ENCODE data around the gene VIT. TPM values are rescaled to one million over a fixed set of nuclear protein-coding genes. Genes with fewer than 3 reads are reported as not detected.

VIT gene
- polyA plus RNA-seq, 1 of the 3 experiments (the other 2 are of a cell fraction), result not detected

DNA sequence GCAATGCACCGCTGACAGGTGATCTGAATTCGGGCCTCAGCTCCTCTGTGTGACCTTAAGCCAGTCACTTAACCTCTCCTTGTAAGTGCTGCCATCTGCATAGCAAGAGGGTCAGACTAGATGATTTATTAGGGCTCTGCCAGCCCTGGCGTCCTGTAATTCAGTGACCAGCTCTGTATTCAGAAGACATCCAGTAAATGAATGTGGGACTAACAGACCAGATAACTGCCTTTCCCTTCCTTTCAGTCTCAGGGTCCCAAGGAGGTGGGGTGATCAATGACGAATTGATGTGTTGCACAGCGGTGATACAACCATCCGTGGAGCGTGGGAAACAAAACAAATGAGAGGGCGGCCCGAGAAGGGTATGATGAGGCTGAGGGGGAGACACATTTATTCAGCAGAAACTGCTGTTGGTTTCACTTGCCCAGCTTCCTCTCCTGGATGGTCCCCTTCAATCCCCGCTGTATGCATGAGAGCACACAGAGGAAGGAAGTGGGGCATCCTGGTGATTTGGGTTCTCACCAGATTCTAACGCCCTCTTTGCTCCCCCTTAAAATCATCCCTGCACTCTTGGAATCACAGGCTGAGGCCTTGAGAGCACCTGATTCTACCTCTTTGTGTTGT is 92.8 kb downstream of the VIT start:
- Histone ChIP-seq H3K27me3 (ENCODE audit: insufficient read depth) (peaks cover 33% of the 10 kb centered on the region; the same call in 1 of the 2 replicates), H3K27ac (ENCODE audit: low read depth in 2 of 2, low read length in 1 of 2) (no peak overlapping the region), H2AFZ (ENCODE audit: low read depth) (no peak overlapping the region), H3K9me3 (no peaks in the 10 kb centered on the region), H3K4me1 (ENCODE audit: control insufficient read depth in 1 of 2, insufficient read depth in 2 of 2, low read depth in 1 of 2, low read length in 1 of 2) (no peaks in the 10 kb centered on the region), H3K36me3 (replicated peaks in 1 of 2; ENCODE audit: control insufficient read depth in 1 of 2, insufficient read depth in 2 of 2, low read length in 1 of 2) (no peaks in the 10 kb centered on the region), H3K4me2 (no peak overlapping the region), H3K9me2 (no peaks in the 10 kb centered on the region), H4K20me1 (ENCODE audit: insufficient read depth) (no peaks in the 10 kb centered on the region), H3K4me3 (ENCODE audit: low read depth in 2 of 2, low read length in 1 of 2) (no peak overlapping the region), H3K79me2 (ENCODE audit: insufficient read depth) (no peaks in the 10 kb centered on the region), H3F3A (replicated peaks; ENCODE audit: insufficient read depth) (no peaks in the 10 kb centered on the region), H3K9ac (no peak overlapping the region)
- DNase-seq, result no peak
- ChIA-PET POLR2A (no interaction called here), CTCF (interaction anchor here (0.7 to 15.2 kb wide), 3 partner anchors 7 to 180 kb away, joined by 3 to 218 read pairs (median 6); no protein-coding TSS in a partner anchor)
- WGBS (ENCODE audit: low lambda C conversion rate), result 80% methylated on average over 11 of the region's 11 CpGs
- TF ChIP-seq, protein P1, sequence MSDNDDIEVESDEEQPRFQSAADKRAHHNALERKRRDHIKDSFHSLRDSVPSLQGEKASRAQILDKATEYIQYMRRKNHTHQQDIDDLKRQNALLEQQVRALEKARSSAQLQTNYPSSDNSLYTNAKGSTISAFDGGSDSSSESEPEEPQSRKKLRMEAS (IDR thresholded peaks at IDR 0.05; ENCODE audit: low read depth), result no peak
- TF ChIP-seq, protein P2, sequence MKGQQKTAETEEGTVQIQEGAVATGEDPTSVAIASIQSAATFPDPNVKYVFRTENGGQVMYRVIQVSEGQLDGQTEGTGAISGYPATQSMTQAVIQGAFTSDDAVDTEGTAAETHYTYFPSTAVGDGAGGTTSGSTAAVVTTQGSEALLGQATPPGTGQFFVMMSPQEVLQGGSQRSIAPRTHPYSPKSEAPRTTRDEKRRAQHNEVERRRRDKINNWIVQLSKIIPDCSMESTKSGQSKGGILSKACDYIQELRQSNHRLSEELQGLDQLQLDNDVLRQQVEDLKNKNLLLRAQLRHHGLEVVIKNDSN (IDR thresholded peaks at IDR 0.05; ENCODE audit: borderline replicate concordance, low read depth), result no peak
- TF ChIP-seq FOSL2 (IDR thresholded peaks at IDR 0.05; ENCODE audit: borderline replicate concordance, low read depth) (no peak), RAD21 (IDR thresholded peaks at IDR 0.05; ENCODE audit: low read length) (no peak), RXRA (IDR thresholded peaks at IDR 0.05; ENCODE audit: borderline replicate concordance, low read depth) (no peak), JUND (IDR thresholded peaks at IDR 0.05) (no peak), FOXM1 (IDR thresholded peaks at IDR 0.05; ENCODE audit: low read depth) (no peak), POLR2AphosphoS5 (IDR thresholded peaks at IDR 0.05; ENCODE audit: low read depth, low read length) (no peak)

DNA sequence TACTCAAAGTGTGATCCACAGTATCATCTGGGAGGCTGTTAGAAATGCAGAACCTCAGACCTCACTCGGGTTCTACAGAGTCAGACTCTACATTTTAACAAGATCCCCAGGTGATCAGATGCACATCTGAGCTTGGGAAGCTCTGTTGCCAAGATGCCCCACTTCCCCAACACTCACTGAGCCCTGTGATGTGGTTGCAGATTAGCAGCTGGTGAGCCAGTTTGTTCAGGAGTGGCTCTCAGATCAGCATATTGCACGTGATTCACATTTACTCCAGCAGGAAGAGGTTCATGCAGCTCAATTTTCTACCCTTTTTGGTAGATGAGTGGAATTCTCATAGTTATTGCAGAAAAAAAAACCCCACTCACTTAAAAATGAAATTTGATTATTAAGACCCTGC is 96.4 kb downstream of the VIT start:
- DNase-seq, result no peak
- Histone ChIP-seq H3K27ac (ENCODE audit: low read depth in 2 of 2, low read length in 1 of 2) (no peak overlapping the region), H3K4me2 (no peak overlapping the region), H3K4me1 (ENCODE audit: control insufficient read depth in 1 of 2, insufficient read depth in 2 of 2, low read depth in 1 of 2, low read length in 1 of 2) (no peaks in the 10 kb centered on the region), H4K20me1 (ENCODE audit: insufficient read depth) (no peaks in the 10 kb centered on the region), H3K27me3 (ENCODE audit: insufficient read depth) (peaks cover 37% of the 10 kb centered on the region; the same call in 1 of the 2 replicates), H3K9me3 (no peaks in the 10 kb centered on the region), H3K9me2 (no peaks in the 10 kb centered on the region), H3K9ac (no peak overlapping the region), H3K36me3 (replicated peaks in 1 of 2; ENCODE audit: control insufficient read depth in 1 of 2, insufficient read depth in 2 of 2, low read length in 1 of 2) (no peaks in the 10 kb centered on the region), H3K4me3 (ENCODE audit: low read depth in 2 of 2, low read length in 1 of 2) (no peak overlapping the region), H3K79me2 (ENCODE audit: insufficient read depth) (no peaks in the 10 kb centered on the region), H3F3A (replicated peaks; ENCODE audit: insufficient read depth) (no peaks in the 10 kb centered on the region), H2AFZ (ENCODE audit: low read depth) (no peak overlapping the region)
- CTCF ChIA-PET, result interaction anchor here (0.7 to 15.2 kb wide), 4 partner anchors 9 to 440 kb away, joined by 3 to 218 read pairs (median 4); no protein-coding TSS in a partner anchor
- POLR2A ChIA-PET, result no interaction called here
- WGBS (ENCODE audit: low lambda C conversion rate), result 14% methylated on average over 2 of the region's 2 CpGs
- TF ChIP-seq, protein P2 (IDR thresholded peaks at IDR 0.05; ENCODE audit: borderline replicate concordance, low read depth), result no peak
- TF ChIP-seq MEF2A (IDR thresholded peaks at IDR 0.05; ENCODE audit: borderline replicate concordance, low read depth) (no peak), FOSL2 (IDR thresholded peaks at IDR 0.05; ENCODE audit: borderline replicate concordance, low read depth) (no peak), TAF1 (IDR thresholded peaks at IDR 0.05; ENCODE audit: borderline replicate concordance, low read depth, low read length) (no peak), SMC3 (IDR thresholded peaks at IDR 0.05; ENCODE audit: low read depth, low read length) (no peak), MXI1 (IDR thresholded peaks at IDR 0.05; ENCODE audit: low read depth, low read length) (no peak), SIN3A (IDR thresholded peaks at IDR 0.05; ENCODE audit: borderline replicate concordance, low read depth, low read length) (no peak), RXRA (IDR thresholded peaks at IDR 0.05; ENCODE audit: borderline replicate concordance, low read depth) (no peak), NFIC (IDR thresholded peaks at IDR 0.05; ENCODE audit: borderline replicate concordance) (no peak), NRF1 (IDR thresholded peaks at IDR 0.05; ENCODE audit: low read depth, low read length) (no peak)
- TF ChIP-seq, protein P3, sequence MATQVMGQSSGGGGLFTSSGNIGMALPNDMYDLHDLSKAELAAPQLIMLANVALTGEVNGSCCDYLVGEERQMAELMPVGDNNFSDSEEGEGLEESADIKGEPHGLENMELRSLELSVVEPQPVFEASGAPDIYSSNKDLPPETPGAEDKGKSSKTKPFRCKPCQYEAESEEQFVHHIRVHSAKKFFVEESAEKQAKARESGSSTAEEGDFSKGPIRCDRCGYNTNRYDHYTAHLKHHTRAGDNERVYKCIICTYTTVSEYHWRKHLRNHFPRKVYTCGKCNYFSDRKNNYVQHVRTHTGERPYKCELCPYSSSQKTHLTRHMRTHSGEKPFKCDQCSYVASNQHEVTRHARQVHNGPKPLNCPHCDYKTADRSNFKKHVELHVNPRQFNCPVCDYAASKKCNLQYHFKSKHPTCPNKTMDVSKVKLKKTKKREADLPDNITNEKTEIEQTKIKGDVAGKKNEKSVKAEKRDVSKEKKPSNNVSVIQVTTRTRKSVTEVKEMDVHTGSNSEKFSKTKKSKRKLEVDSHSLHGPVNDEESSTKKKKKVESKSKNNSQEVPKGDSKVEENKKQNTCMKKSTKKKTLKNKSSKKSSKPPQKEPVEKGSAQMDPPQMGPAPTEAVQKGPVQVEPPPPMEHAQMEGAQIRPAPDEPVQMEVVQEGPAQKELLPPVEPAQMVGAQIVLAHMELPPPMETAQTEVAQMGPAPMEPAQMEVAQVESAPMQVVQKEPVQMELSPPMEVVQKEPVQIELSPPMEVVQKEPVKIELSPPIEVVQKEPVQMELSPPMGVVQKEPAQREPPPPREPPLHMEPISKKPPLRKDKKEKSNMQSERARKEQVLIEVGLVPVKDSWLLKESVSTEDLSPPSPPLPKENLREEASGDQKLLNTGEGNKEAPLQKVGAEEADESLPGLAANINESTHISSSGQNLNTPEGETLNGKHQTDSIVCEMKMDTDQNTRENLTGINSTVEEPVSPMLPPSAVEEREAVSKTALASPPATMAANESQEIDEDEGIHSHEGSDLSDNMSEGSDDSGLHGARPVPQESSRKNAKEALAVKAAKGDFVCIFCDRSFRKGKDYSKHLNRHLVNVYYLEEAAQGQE (IDR thresholded peaks at IDR 0.05; ENCODE audit: low read depth, low read length), result no peak
- TF ChIP-seq, protein P4, sequence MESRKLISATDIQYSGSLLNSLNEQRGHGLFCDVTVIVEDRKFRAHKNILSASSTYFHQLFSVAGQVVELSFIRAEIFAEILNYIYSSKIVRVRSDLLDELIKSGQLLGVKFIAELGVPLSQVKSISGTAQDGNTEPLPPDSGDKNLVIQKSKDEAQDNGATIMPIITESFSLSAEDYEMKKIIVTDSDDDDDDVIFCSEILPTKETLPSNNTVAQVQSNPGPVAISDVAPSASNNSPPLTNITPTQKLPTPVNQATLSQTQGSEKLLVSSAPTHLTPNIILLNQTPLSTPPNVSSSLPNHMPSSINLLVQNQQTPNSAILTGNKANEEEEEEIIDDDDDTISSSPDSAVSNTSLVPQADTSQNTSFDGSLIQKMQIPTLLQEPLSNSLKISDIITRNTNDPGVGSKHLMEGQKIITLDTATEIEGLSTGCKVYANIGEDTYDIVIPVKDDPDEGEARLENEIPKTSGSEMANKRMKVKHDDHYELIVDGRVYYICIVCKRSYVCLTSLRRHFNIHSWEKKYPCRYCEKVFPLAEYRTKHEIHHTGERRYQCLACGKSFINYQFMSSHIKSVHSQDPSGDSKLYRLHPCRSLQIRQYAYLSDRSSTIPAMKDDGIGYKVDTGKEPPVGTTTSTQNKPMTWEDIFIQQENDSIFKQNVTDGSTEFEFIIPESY (IDR thresholded peaks at IDR 0.05; ENCODE audit: borderline replicate concordance, low read depth), result no peak
- TF ChIP-seq, protein P5, sequence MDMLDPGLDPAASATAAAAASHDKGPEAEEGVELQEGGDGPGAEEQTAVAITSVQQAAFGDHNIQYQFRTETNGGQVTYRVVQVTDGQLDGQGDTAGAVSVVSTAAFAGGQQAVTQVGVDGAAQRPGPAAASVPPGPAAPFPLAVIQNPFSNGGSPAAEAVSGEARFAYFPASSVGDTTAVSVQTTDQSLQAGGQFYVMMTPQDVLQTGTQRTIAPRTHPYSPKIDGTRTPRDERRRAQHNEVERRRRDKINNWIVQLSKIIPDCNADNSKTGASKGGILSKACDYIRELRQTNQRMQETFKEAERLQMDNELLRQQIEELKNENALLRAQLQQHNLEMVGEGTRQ (IDR thresholded peaks at IDR 0.05; ENCODE audit: borderline replicate concordance, low read depth, low read length), result no peak

Data from SK-N-SH (cell line).